Loucy (cell line): ENCODE measurements around the gene KRT74.

Experiments used
- H2AFZ ChIP-seq: fragments of 200-600 bp; sonication (generic); 2 replicates; pipeline ENCODE4 v1.6.0; 2016; ENCODE audit warnings: antibody characterized with exemption, mild to moderate bottlenecking, low read length, moderate library complexity
- H3F3A ChIP-seq: fragments of 200-600 bp; 2 replicates; pipeline ENCODE4 v1.6.0; 2016; ENCODE audit warnings: antibody characterized with exemption, low read depth, mild to moderate bottlenecking
- H3K27me3 ChIP-seq: fragments of 200-600 bp; sonication (generic); 2 replicates; pipeline ENCODE4 v1.6.1; 2014; ENCODE audit warnings: low read length, mild to moderate bottlenecking; ENCODE audit not compliant: insufficient read depth, poor library complexity, severe bottlenecking
- H3K36me3 ChIP-seq: fragments of 200-600 bp; sonication (generic); 2 replicates; pipeline ENCODE4 v1.6.1; 2016; ENCODE audit warnings: low read length; ENCODE audit not compliant: insufficient read depth
- H3K4me1 ChIP-seq: fragments of 200-600 bp; sonication (generic); 2 replicates; pipeline ENCODE4 v1.5.1; 2014; ENCODE audit warnings: low read length, mild to moderate bottlenecking; ENCODE audit not compliant: insufficient read depth, poor library complexity, severe bottlenecking
- H3K4me2 ChIP-seq: fragments of 200-600 bp; sonication (generic); 2 replicates; pipeline ENCODE4 v1.6.0; 2014; ENCODE audit warnings: antibody characterized with exemption, low read length, low read depth, mild to moderate bottlenecking; ENCODE audit not compliant: poor library complexity, severe bottlenecking
- H3K4me3 ChIP-seq: fragments of 200-600 bp; sonication (generic); 2 replicates; pipeline ENCODE4 v1.5.1; 2014; ENCODE audit warnings: low read length, mild to moderate bottlenecking, mixed read lengths; ENCODE audit not compliant: poor library complexity, severe bottlenecking
- H3K79me2 ChIP-seq: fragments of 200-600 bp; sonication (generic); 2 replicates; pipeline ENCODE4 v1.6.1; 2014; ENCODE audit warnings: low read length; ENCODE audit not compliant: insufficient read depth
- H3K9ac ChIP-seq: fragments of 200-600 bp; sonication (generic); 2 replicates; pipeline ENCODE4 v1.6.0; 2014; ENCODE audit warnings: mild to moderate bottlenecking, low read depth, low read length, moderate library complexity; ENCODE audit not compliant: poor library complexity, severe bottlenecking
- H3K9me2 ChIP-seq: fragments of 200-600 bp; sonication (generic); replicated peaks from 2 replicates; pipeline ENCODE4 v1.6.1; 2016; ENCODE audit warnings: low read depth, low read length, mixed read lengths
- H3K9me3 ChIP-seq: fragments of 200-600 bp; sonication (generic); 2 replicates; pipeline ENCODE4 v1.6.1; 2014; ENCODE audit warnings: mild to moderate bottlenecking, antibody characterized with exemption, low read length, low read depth; ENCODE audit not compliant: insufficient read depth
- H4K20me1 ChIP-seq: fragments of 200-600 bp; sonication (generic); 2 replicates; pipeline ENCODE4 v1.6.0; 2014; ENCODE audit warnings: antibody characterized with exemption, low read length, mild to moderate bottlenecking; ENCODE audit not compliant: insufficient read depth, poor library complexity, severe bottlenecking
- CTCF ChIP-seq: fragments of 200-600 bp; sonication (generic); conservative IDR thresholded peaks from 2 replicates; pipeline ENCODE4 v1.5.1; 2014; ENCODE audit warnings: mild to moderate bottlenecking, antibody characterized with exemption, low read length
- EZH2phosphoT487 ChIP-seq: fragments of 200-600 bp; IDR thresholded peaks from 2 replicates; pipeline ENCODE4 v1.6.1; 2018; ENCODE audit warnings: antibody characterized with exemption, mild to moderate bottlenecking, moderate library complexity, borderline replicate concordance

KRT74 gene

GRCh38 chr12:52559979-52560378 is 13.7 kb downstream of the KRT74 start:
- no peaks in the 10 kb centered on the region for H3K9me2 ChIP-seq
- no peaks in the 10 kb centered on the region for H3K4me1 ChIP-seq
- no peaks in the 10 kb centered on the region for H3K27me3 ChIP-seq

GRCh38 chr12:52558781-52559445 is 14.7 kb downstream of the KRT74 start:
- Histone ChIP-seq H2AFZ (no peak overlapping the region), H3K9me3 (no peaks in the 10 kb centered on the region), H3K9me2 (no peaks in the 10 kb centered on the region), H4K20me1 (no peaks in the 10 kb centered on the region), H3K79me2 (no peaks in the 10 kb centered on the region), H3K4me2 (no peak overlapping the region), H3K9ac (no peak overlapping the region), H3K4me1 (no peaks in the 10 kb centered on the region), H3K36me3 (no peaks in the 10 kb centered on the region), H3K4me3 (no peak overlapping the region), H3F3A (no peaks in the 10 kb centered on the region), H3K27me3 (no peaks in the 10 kb centered on the region)
- TF ChIP-seq EZH2phosphoT487 (no peak), CTCF (no peak)

More at GRCh38 chr12:52559979-52560378, 13.7 kb downstream of the KRT74 start:
- no peaks in the 10 kb centered on the region for H3K79me2 ChIP-seq
- no peaks in the 10 kb centered on the region for H4K20me1 ChIP-seq
- no peaks in the 10 kb centered on the region for H3F3A ChIP-seq
- H2AFZ ChIP-seq: no peak overlapping the region
- H3K4me3 ChIP-seq: no peak overlapping the region
- no peaks in the 10 kb centered on the region for H3K9me3 ChIP-seq
- H3K9ac ChIP-seq: no peak overlapping the region
- H3K36me3 ChIP-seq: no peaks in the 10 kb centered on the region
- no peak overlapping the region for H3K4me2 ChIP-seq
- no peak for TF ChIP-seq CTCF
- TF ChIP-seq EZH2phosphoT487: no peak

- no peaks in the 10 kb centered on the region for H3K9me2 ChIP-seq
- no peaks in the 10 kb centered on the region for H3F3A ChIP-seq
- H3K4me1 ChIP-seq: no peaks in the 10 kb centered on the region
- no peaks in the 10 kb centered on the region for H4K20me1 ChIP-seq
- TF ChIP-seq CTCF (no peak), EZH2phosphoT487 (no peak)
- H3K27me3 ChIP-seq: no peaks in the 10 kb centered on the region
- H3K9me3 ChIP-seq: no peaks in the 10 kb centered on the region
- H3K36me3 ChIP-seq: no peaks in the 10 kb centered on the region
- no peak overlapping the region for H2AFZ ChIP-seq
- H3K79me2 ChIP-seq: no peaks in the 10 kb centered on the region
- H3K4me3 ChIP-seq: no peak overlapping the region
- H3K9ac ChIP-seq: no peak overlapping the region
- no peak overlapping the region for H3K4me2 ChIP-seq
Observed at GRCh38 chr12:52557476-52557875, 16.2 kb downstream of the KRT74 start.
